ENCODE data around the gene RERG. TPM values are rescaled to one million over a fixed set of nuclear protein-coding genes. Genes with fewer than 3 reads are reported as not detected.
"Not testable (repeated sequence)": the region's sequence is repeated elsewhere in the genome, so short reads cannot be mapped to it uniquely, and the experiment has no call there.

RERG gene
- polyA plus RNA-seq, 6 donors from 2014 or later, result not detected

GRCh38 chr12:15131431-15131830 lies 89.8 kb downstream of the RERG start:
- H3K9me3 Mint-ChIP-seq, result no peaks in the 10 kb centered on the region
- DNase-seq (no peak), ATAC-seq (ENCODE audit: low read depth in 2 of 2) (no peak)
- H3K4me3 Mint-ChIP-seq, result no peak overlapping the region
- H3K4me1 Mint-ChIP-seq, result no peaks in the 10 kb centered on the region
- H3K36me3 Mint-ChIP-seq, result no peaks in the 10 kb centered on the region
- H3K27me3 Mint-ChIP-seq, result peaks cover 12 to 16% (median 14%) of the 10 kb centered on the region in 3 donors
- no peak overlapping the region for H3K27ac Mint-ChIP-seq

DNA sequence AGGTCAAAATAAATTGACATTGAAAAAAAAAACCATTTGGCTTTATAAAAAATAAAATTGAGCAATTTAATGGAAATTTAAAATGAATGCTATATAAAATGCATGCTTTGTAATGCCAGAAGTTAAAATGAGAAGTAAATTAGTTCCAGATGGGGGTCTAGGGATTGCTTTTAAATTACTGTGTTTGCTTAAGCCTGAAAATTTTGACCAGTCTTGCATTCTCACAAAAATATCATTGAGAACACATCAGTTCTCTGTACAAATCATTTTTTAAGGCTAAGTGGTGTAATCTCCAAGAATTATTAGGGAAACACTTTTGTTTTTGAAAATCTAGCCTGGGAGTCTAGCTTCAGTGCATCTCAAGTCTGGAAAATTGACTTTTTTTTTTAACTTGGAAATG lies 90.7 kb downstream of the RERG start:
- H3K27me3 Mint-ChIP-seq, result peaks cover 12 to 16% (median 14%) of the 10 kb centered on the region in 3 donors
- no peaks in the 10 kb centered on the region for H3K36me3 Mint-ChIP-seq
- H3K9me3 Mint-ChIP-seq, result no peaks in the 10 kb centered on the region
- ATAC-seq (ENCODE audit: low read depth in 2 of 2), result no peak
- no peaks in the 10 kb centered on the region for H3K4me1 Mint-ChIP-seq
- H3K27ac Mint-ChIP-seq, result no peak overlapping the region
- H3K4me3 Mint-ChIP-seq, result no peak overlapping the region
- DNase-seq, result no peak

- H3K9me3 Mint-ChIP-seq, result no peaks in the 10 kb centered on the region
- ATAC-seq (ENCODE audit: low read depth in 2 of 2), result no peak
- H3K27me3 Mint-ChIP-seq, result peaks cover under 1 to 8% (median 5%) of the 10 kb centered on the region in 3 donors
- DNase-seq, result no peak
- H3K36me3 Mint-ChIP-seq, result no peaks in the 10 kb centered on the region
- no peak overlapping the region for H3K4me3 Mint-ChIP-seq
- H3K27ac Mint-ChIP-seq, result no peak overlapping the region
- no peaks in the 10 kb centered on the region for H3K4me1 Mint-ChIP-seq
These were observed 97.8 kb downstream of the RERG start for GRCh38 chr12:15123401-15123800.

DNA sequence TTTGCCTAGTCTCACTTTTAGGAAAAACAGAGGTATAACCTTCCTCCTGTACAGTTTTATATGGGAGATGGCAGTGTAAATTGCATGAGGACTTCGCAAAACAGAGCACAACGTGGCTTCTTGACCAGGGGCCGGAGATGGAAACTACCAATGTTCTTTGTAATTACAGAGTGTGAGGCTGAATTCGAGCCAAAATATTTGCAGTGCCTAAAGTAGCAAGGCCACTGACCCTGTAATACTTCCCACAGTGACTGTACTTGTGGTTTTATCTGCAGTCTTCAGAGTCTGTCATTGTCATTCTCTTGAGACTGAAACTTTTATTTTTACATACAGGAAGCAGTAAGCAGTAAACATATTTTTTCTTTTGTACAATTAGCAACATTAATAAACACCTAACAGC lies 98.9 kb downstream of the RERG start:
- no peaks in the 10 kb centered on the region for H3K36me3 Mint-ChIP-seq
- ATAC-seq (ENCODE audit: low read depth in 2 of 2) (no peak), DNase-seq (no peak)
- no peaks in the 10 kb centered on the region for H3K9me3 Mint-ChIP-seq
- H3K4me3 Mint-ChIP-seq, result no peak overlapping the region
- no peaks in the 10 kb centered on the region for H3K4me1 Mint-ChIP-seq
- H3K27ac Mint-ChIP-seq, result no peak overlapping the region
- peaks cover 0 to 8% (median 5%) of the 10 kb centered on the region in 3 donors for H3K27me3 Mint-ChIP-seq

GRCh38 chr12:15118955-15119354 lies 102.3 kb downstream of the RERG start:
- H3K27ac Mint-ChIP-seq, result no peak overlapping the region
- no peaks in the 10 kb centered on the region for H3K9me3 Mint-ChIP-seq
- no peaks in the 10 kb centered on the region for H3K36me3 Mint-ChIP-seq
- H3K4me3 Mint-ChIP-seq, result no peak overlapping the region
- DNase-seq (no peak), ATAC-seq (ENCODE audit: low read depth in 2 of 2) (no peak)
- peaks cover 3 to 10% (median 6%) of the 10 kb centered on the region in 3 donors for H3K27me3 Mint-ChIP-seq
- H3K4me1 Mint-ChIP-seq, result no peaks in the 10 kb centered on the region

DNA sequence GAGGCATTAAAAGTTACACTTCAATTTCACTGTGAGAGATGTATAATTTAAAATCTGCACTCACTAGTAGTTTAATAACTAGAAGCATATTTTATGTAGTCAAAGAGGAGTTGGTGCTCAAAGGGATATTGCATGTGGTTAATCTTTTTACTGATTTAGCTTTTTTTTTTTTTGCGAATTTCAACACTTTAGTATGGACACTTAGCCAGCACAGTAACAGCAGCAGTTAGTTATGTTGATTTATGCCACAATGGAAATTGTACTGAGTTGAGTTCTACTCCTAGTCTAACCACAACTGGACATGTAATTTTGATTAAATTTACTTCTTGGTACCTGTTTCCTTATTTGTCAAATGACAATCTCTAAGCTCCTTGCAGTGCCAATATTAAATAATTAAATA lies 104.2 kb downstream of the RERG start:
- H3K27ac Mint-ChIP-seq, result no peak overlapping the region
- no peak overlapping the region for H3K4me3 Mint-ChIP-seq
- no peak for DNase-seq
- no peaks in the 10 kb centered on the region for H3K9me3 Mint-ChIP-seq
- ATAC-seq (ENCODE audit: low read depth in 2 of 2), result no peak
- no peaks in the 10 kb centered on the region for H3K36me3 Mint-ChIP-seq
- H3K4me1 Mint-ChIP-seq, result no peaks in the 10 kb centered on the region
- peaks cover 6 to 18% (median 18%) of the 10 kb centered on the region in 3 donors for H3K27me3 Mint-ChIP-seq

DNA sequence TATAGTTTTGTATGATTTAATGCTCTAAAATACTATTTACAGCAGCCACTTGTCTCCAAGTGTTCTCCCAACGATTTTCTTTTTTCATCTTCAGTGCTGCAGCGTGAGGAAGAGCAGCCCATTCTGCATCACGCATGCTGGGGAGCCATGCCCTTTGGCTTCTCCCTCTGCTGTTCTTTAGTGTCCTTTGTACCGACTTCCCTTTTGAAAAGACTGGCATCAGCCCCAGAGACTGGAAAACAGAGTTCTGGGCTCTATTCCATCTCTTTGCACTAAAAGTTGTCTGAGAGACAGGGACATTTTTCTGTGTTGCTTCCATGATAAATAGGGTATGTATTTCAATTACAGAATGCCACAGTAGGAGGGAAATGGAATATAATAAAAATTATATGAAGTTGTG lies 105.1 kb downstream of the RERG start:
- Mint-ChIP-seq H3K27me3 (peaks cover 8 to 22% (median 20%) of the 10 kb centered on the region in 3 donors), H3K9me3 (no peaks in the 10 kb centered on the region), H3K4me1 (no peaks in the 10 kb centered on the region), H3K27ac (no peak overlapping the region), H3K36me3 (no peaks in the 10 kb centered on the region), H3K4me3 (no peak overlapping the region)
- no peak for DNase-seq
- no peak for ATAC-seq (ENCODE audit: low read depth in 2 of 2)

GRCh38 chr12:15115434-15115833 lies 105.8 kb downstream of the RERG start:
- Mint-ChIP-seq H3K27ac (no peak overlapping the region), H3K36me3 (no peaks in the 10 kb centered on the region), H3K9me3 (no peaks in the 10 kb centered on the region), H3K27me3 (peaks cover 4 to 22% (median 20%) of the 10 kb centered on the region in 3 donors), H3K4me1 (no peaks in the 10 kb centered on the region), H3K4me3 (no peak overlapping the region)
- no peak for DNase-seq
- ATAC-seq (ENCODE audit: low read depth in 2 of 2), result no peak

- DNase-seq, result no peak
- no peaks in the 10 kb centered on the region for H3K9me3 Mint-ChIP-seq
- no peaks in the 10 kb centered on the region for H3K4me1 Mint-ChIP-seq
- peaks cover 8 to 24% (median 22%) of the 10 kb centered on the region in 3 donors for H3K27me3 Mint-ChIP-seq
- H3K27ac Mint-ChIP-seq, result no peak overlapping the region
- no peak overlapping the region for H3K4me3 Mint-ChIP-seq
- H3K36me3 Mint-ChIP-seq, result no peaks in the 10 kb centered on the region
- no peak for ATAC-seq (ENCODE audit: low read depth in 2 of 2)
These were observed 106.7 kb downstream of the RERG start for GRCh38 chr12:15114501-15114900.

DNA sequence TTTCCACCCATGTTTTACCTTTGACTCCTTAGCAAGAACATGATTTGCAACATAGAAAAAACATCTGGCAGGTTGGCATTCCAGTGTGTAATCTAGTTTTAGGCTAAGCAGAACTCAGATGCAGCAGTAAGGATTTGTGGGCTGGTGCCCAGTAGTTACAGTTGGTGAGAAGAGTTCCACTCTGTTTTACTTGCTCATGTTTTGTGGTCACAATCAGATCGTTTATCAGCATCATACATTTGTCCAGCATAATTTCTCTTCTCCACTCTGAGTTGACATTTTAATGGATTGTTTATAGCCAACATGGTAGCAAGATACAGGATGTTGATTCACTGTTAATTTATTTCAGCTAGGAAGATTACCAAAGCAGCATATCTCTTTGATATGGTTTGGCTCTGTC lies 128.4 kb downstream of the RERG start:
- no peaks in the 10 kb centered on the region for H3K36me3 Mint-ChIP-seq
- H3K9me3 Mint-ChIP-seq, result peaks cover 0 to 7% (median 2%) of the 10 kb centered on the region in 7 donors
- H3K27me3 Mint-ChIP-seq, result peaks cover 4 to 17% (median 10%) of the 10 kb centered on the region in 3 donors
- ATAC-seq (ENCODE audit: low read depth in 2 of 2) (no peak), DNase-seq (no peak)
- H3K4me1 Mint-ChIP-seq, result no peaks in the 10 kb centered on the region
- H3K4me3 Mint-ChIP-seq, result no peak overlapping the region
- no peak overlapping the region for H3K27ac Mint-ChIP-seq

DNA sequence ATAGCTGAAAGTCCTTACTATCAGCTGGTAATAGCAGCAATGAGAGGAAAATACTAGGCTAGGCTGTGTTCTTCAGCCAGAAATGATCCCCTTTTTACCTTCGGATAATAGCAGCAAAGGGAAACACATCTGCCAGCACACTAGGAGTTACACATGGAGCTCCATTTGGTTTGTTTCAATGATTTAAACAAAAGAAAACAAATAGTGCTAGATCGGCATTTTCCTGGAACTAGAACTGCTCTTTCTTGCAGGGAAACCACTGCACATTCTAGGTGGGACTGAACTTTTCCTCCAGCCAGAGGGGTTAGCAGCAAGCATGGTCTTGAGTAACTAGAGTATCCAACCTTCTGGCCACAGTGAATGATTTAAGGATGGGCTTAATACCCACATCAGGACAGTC lies 130.8 kb downstream of the RERG start:
- no peak for ATAC-seq (ENCODE audit: low read depth in 2 of 2)
- peaks cover 10 to 16% (median 15%) of the 10 kb centered on the region in 3 donors for H3K27me3 Mint-ChIP-seq

DNA sequence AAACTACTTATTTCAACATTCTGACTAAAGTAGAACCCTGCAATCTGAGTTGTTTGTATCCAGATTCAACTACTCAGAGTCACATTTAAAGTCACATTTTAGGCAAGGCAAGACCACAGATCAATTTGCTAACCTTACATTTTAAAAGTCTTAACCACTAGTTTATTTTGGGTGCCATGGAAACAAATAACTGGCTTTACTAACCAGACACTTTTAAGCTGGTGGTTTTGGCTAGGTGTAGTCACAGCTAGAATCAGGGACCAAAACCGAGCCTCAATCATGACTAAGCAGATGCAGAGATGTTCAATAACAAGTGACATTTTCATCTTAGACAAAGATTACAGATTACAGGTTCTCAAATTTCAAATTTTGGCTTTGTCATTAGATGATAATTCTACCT lies 133.1 kb downstream of the RERG start:
- DNase-seq (no peak), ATAC-seq (ENCODE audit: low read depth in 2 of 2) (no peak)
- Mint-ChIP-seq H3K27ac (no peak overlapping the region), H3K4me3 (no peak overlapping the region), H3K27me3 (peaks cover 10 to 24% (median 19%) of the 10 kb centered on the region in 3 donors), H3K36me3 (no peaks in the 10 kb centered on the region), H3K4me1 (no peaks in the 10 kb centered on the region), H3K9me3 (no peaks in the 10 kb centered on the region)

More for the DNA sequence above, 130.8 kb downstream of the RERG start:
- peaks cover 0 to 4% (median 0%) of the 10 kb centered on the region in 7 donors for H3K9me3 Mint-ChIP-seq
- no peaks in the 10 kb centered on the region for H3K36me3 Mint-ChIP-seq
- H3K4me3 Mint-ChIP-seq, result no peak overlapping the region
- no peak overlapping the region for H3K27ac Mint-ChIP-seq
- no peak for DNase-seq
- H3K4me1 Mint-ChIP-seq, result no peaks in the 10 kb centered on the region

DNA sequence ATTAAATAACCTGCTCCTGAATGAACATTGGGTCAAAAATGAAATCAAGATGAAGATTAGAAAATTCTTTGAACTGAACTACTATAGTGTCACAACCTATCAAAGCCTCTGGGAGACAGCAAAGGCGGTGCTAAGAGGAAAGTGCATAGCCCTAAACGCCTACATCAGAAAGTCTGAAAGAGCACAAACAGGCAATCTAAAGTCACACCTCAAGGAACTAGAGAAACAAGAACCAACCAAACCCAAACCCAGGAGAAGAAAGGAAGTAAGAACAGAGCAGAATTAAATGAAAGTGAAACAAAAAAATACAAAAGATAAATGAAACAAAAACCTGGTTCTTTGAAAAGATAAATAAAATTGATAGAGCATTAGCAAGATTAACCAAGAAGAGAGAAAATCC lies 143.5 kb downstream of the RERG start:
- not testable (repeated sequence) for DNase-seq

DNA sequence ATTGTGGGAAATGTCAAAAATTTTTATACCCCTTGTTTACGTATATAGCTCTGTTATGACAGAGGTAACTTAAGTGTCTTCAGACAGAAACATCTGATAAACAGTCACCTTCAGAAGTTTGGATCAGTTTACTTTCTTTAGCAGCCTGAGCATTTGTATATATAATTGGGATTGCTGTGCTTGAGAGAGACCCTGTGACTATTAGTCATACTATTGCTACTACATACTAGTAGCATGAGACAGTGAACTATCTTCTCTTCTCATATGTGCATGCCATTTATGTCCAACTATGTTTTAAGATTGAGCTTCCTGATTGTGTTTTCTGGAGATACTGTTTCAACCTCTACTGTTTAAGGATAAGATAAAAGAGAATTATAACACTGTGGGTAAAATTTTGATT lies 146.9 kb downstream of the RERG start:
- H3K9me3 Mint-ChIP-seq, result peaks cover 0 to 16% (median 11%) of the 10 kb centered on the region in 7 donors
- peaks cover 6 to 8% (median 7%) of the 10 kb centered on the region in 3 donors for H3K4me1 Mint-ChIP-seq
- H3K36me3 Mint-ChIP-seq, result no peaks in the 10 kb centered on the region
- DNase-seq, result no peak
- H3K27ac Mint-ChIP-seq, result no peak overlapping the region
- ATAC-seq (ENCODE audit: low read depth in 2 of 2), result no peak
- no peak overlapping the region for H3K4me3 Mint-ChIP-seq
- H3K27me3 Mint-ChIP-seq, result peaks cover 13 to 19% (median 18%) of the 10 kb centered on the region in 3 donors

More for the DNA sequence above, 143.5 kb downstream of the RERG start:
- H3K4me1 Mint-ChIP-seq; H3K9me3 Mint-ChIP-seq; H3K36me3 Mint-ChIP-seq; ATAC-seq (ENCODE audit: low read depth in 2 of 2): not testable (repeated sequence)
- Mint-ChIP-seq H3K27ac (peak overlapping the region in 5 of 6 donors; percentile 16 to 82 (median 41)), H3K4me3 (peak overlapping the region in 4 of 8 donors; percentile 1 to 48 (median 34)), H3K27me3 (peaks cover 0 to 14% (median 4%) of the 10 kb centered on the region in 3 donors)

GRCh38 chr12:15059123-15059522 lies 162.1 kb downstream of the RERG start:
- Mint-ChIP-seq H3K4me3 (no peak overlapping the region), H3K27ac (no peak overlapping the region), H3K27me3 (peaks cover 18 to 42% (median 30%) of the 10 kb centered on the region in 3 donors), H3K9me3 (peaks cover 0 to 23% (median 5%) of the 10 kb centered on the region in 7 donors), H3K36me3 (no peaks in the 10 kb centered on the region), H3K4me1 (no peaks in the 10 kb centered on the region)
- no peak for ATAC-seq (ENCODE audit: low read depth in 2 of 2)
- DNase-seq, result no peak
